CD4-positive, alpha-beta T cell treated with Interleukin-15 for 4 hours (primary cell): ENCODE results near the gene DCLK1.

Source experiments
- DNase-seq: peaks from one replicate; pipeline ENCODE4 v3.0.0-alpha.2; 2020; ENCODE audit warnings: low spot score

DCLK1 gene

GRCh38 chr13:36033035-36033434 lies 98.1 kb downstream of the DCLK1 start:
- no peak for DNase-seq

GRCh38 chr13:36031490-36031889 lies 99.7 kb downstream of the DCLK1 start:
- no peak for DNase-seq

- no peak for DNase-seq
Observed at GRCh38 chr13:36030670-36031331, 100.4 kb downstream of the DCLK1 start.

GRCh38 chr13:36029166-36029565 lies 102.0 kb downstream of the DCLK1 start:
- no peak for DNase-seq

GRCh38 chr13:36028359-36029025 lies 102.7 kb downstream of the DCLK1 start:
- no peak for DNase-seq

- DNase-seq = no peak
Observed at GRCh38 chr13:36026531-36026930, 104.7 kb downstream of the DCLK1 start.

GRCh38 chr13:36014763-36015162 lies 116.4 kb downstream of the DCLK1 start:
- DNase-seq = no peak

GRCh38 chr13:36006894-36007675 lies 124.1 kb downstream of the DCLK1 start:
- DNase-seq = no peak

- no peak for DNase-seq
Observed at GRCh38 chr13:36006347-36006746, 124.8 kb downstream of the DCLK1 start.

- no peak for DNase-seq
Observed at GRCh38 chr13:36001561-36001960, 129.6 kb downstream of the DCLK1 start.

GRCh38 chr13:36000028-36000427 lies 131.2 kb downstream of the DCLK1 start:
- no peak for DNase-seq

GRCh38 chr13:35996360-35996759 lies 134.8 kb downstream of the DCLK1 start:
- DNase-seq = no peak

GRCh38 chr13:35995136-35995535 lies 136.0 kb downstream of the DCLK1 start:
- no peak for DNase-seq

- DNase-seq = no peak
Observed at GRCh38 chr13:35994131-35994966, 136.8 kb downstream of the DCLK1 start.

GRCh38 chr13:35993686-35994085 lies 137.5 kb downstream of the DCLK1 start:
- DNase-seq = no peak

- no peak for DNase-seq
Observed at GRCh38 chr13:35992964-35993363, 138.2 kb downstream of the DCLK1 start.

- no peak for DNase-seq
Observed at GRCh38 chr13:35990196-35990595, 141.0 kb downstream of the DCLK1 start.

GRCh38 chr13:35988648-35989081 lies 142.5 kb downstream of the DCLK1 start:
- no peak for DNase-seq

- DNase-seq = no peak
Observed at GRCh38 chr13:35987572-35988513, 143.3 kb downstream of the DCLK1 start.

- DNase-seq = no peak
Observed at GRCh38 chr13:35984776-35985453, 146.3 kb downstream of the DCLK1 start.
